IMR-90 (cell line): Measurements from ENCODE around the gene COL9A3. TPM values are rescaled to one million over a fixed set of nuclear protein-coding genes. Genes with fewer than 3 reads are reported as not detected.

Experiments
- ATAC-seq: fragments of 200-7000 bp; cut with Tn5 transposase; 2 replicates; pipeline ENCODE4 v1.9.1; 2020; ENCODE audit warnings: low read depth, mild to moderate bottlenecking, moderate library complexity
- BruUV-seq: library from RNA; stranded (reverse); fragments of 400-500 nt; replicated peaks from 2 replicates; lab custom pipeline; 2021; lab: Mats Ljungman, UMichigan
- CTCF ChIA-PET: fragments of 300-600 bp; formaldehyde crosslinking; extraction: SDS; loops from one replicate; lab custom pipeline; 2021; ENCODE audit warnings: antibody characterized with exemption; lab: Yijun Ruan, JAX
- POLR2A ChIA-PET: fragments of 300-600 bp; sonication (Branson Sonifier 250); formaldehyde crosslinking; loops from one replicate; lab custom pipeline; 2022; ENCODE audit warnings: antibody characterized with exemption; ENCODE audit not compliant: unreplicated experiment; lab: Charles Lee
- DNase-seq: peaks from one replicate; pipeline ENCODE4 v3.0.0; 2013
- H2AFZ ChIP-seq: replicated peaks from 2 replicates; pipeline ENCODE3; 2013; ENCODE audit warnings: low read length, mild to moderate bottlenecking; ENCODE audit not compliant: poor library complexity
- H2AK5ac ChIP-seq: 2 replicates; pipeline ENCODE4 v1.6.1; 2013; ENCODE audit warnings: low read depth, low read length, inconsistent platforms
- H2AK9ac ChIP-seq: replicated peaks from 2 replicates; pipeline ENCODE3; 2013; ENCODE audit warnings: mild to moderate bottlenecking, low read depth, low read length, moderate library complexity; ENCODE audit not compliant: poor library complexity
- H2BK120ac ChIP-seq: 2 replicates; pipeline ENCODE4 v1.6.1; 2013; ENCODE audit warnings: low read depth, low read length, inconsistent platforms
- H2BK15ac ChIP-seq: 3 replicates; pipeline ENCODE4 v1.6.1; 2013; ENCODE audit warnings: low read depth, low read length, inconsistent platforms
- H2BK20ac ChIP-seq: 2 replicates; pipeline ENCODE4 v1.6.1; 2013; ENCODE audit warnings: low read depth, mild to moderate bottlenecking, inconsistent platforms, low read length, moderate library complexity
- H2BK5ac ChIP-seq: 2 replicates; pipeline ENCODE4 v1.6.1; 2013; ENCODE audit warnings: mild to moderate bottlenecking, low read depth, low read length, inconsistent platforms; ENCODE audit not compliant: poor library complexity, severe bottlenecking
- H3K14ac ChIP-seq: replicated peaks from 2 replicates; pipeline ENCODE4 v1.6.1; 2013; ENCODE audit warnings: low read depth, low read length, inconsistent platforms
- H3K18ac ChIP-seq: 2 replicates; pipeline ENCODE4 v1.6.1; 2013; ENCODE audit warnings: low read depth, low read length, control low read depth
- H3K23ac ChIP-seq: 2 replicates; pipeline ENCODE4 v1.6.1; 2013; ENCODE audit warnings: low read depth, low read length, inconsistent platforms
- H3K27ac ChIP-seq: 2 replicates; pipeline ENCODE4 v1.5.1; 2013; ENCODE audit warnings: mild to moderate bottlenecking, control low read depth, low read length; ENCODE audit not compliant: insufficient read depth
- H3K27me3 ChIP-seq: 2 replicates; pipeline ENCODE4 v1.6.1; 2013; ENCODE audit warnings: low read length; ENCODE audit not compliant: control insufficient read depth, insufficient read depth
- H3K36me3 ChIP-seq: 2 replicates; pipeline ENCODE4 v1.6.1; 2013; ENCODE audit warnings: low read length, mixed read lengths; ENCODE audit not compliant: control insufficient read depth, insufficient read depth
- H3K4ac ChIP-seq: 2 replicates; pipeline ENCODE4 v1.6.1; 2013; ENCODE audit warnings: low read depth, low read length, inconsistent platforms
- H3K4me1 ChIP-seq: 2 replicates; pipeline ENCODE4 v1.6.1; 2013; ENCODE audit warnings: low read length, mixed read lengths; ENCODE audit not compliant: control insufficient read depth, insufficient read depth
- H3K4me2 ChIP-seq: 2 replicates; pipeline ENCODE4 v1.6.1; 2013; ENCODE audit warnings: low read depth, mild to moderate bottlenecking, control low read depth, low read length, moderate library complexity
- H3K4me3 ChIP-seq: 2 replicates; pipeline ENCODE4 v1.5.1; 2013; ENCODE audit warnings: low read depth, mild to moderate bottlenecking, control low read depth, low read length, moderate library complexity; ENCODE audit not compliant: insufficient read depth
- H3K56ac ChIP-seq: 2 replicates; pipeline ENCODE4 v1.6.1; 2013; ENCODE audit warnings: low read length, inconsistent platforms; ENCODE audit not compliant: insufficient read depth; ENCODE audit errors: extremely low read depth
- H3K79me1 ChIP-seq, 2 experiments: 2 replicates each; pipeline ENCODE4 v1.6.1; 2013; ENCODE audit warnings: low read length in 2 of 2, inconsistent platforms in 1 of 2, low read depth in 1 of 2
- H3K9ac ChIP-seq: 2 replicates; pipeline ENCODE4 v1.6.1; 2013; ENCODE audit warnings: low read depth, low read length, control low read depth
- H3K9me1 ChIP-seq: 2 replicates; pipeline ENCODE4 v1.6.1; 2013; ENCODE audit warnings: low read length, inconsistent platforms; ENCODE audit not compliant: insufficient read depth
- H3K9me3 ChIP-seq: 2 replicates; pipeline ENCODE4 v1.6.1; 2013; ENCODE audit warnings: low read length; ENCODE audit not compliant: control insufficient read depth, insufficient read depth
- H4K20me1 ChIP-seq: 2 replicates; pipeline ENCODE4 v1.6.1; 2013; ENCODE audit warnings: low read length, inconsistent platforms; ENCODE audit not compliant: insufficient read depth
- H4K5ac ChIP-seq: 2 replicates; pipeline ENCODE4 v1.6.1; 2013; ENCODE audit warnings: mild to moderate bottlenecking, low read depth, low read length, control low read depth
- H4K8ac ChIP-seq, 2 experiments: 2 replicates each; pipeline ENCODE4 v1.6.1; 2013; ENCODE audit warnings: low read depth in 2 of 2, low read length in 2 of 2, control low read depth in 1 of 2, inconsistent platforms in 1 of 2
- H4K91ac ChIP-seq: 2 replicates; pipeline ENCODE4 v1.6.1; 2013; ENCODE audit warnings: low read depth, low read length, inconsistent platforms; ENCODE audit not compliant: insufficient read depth
- CTCF ChIP-seq: conservative IDR thresholded peaks from 2 replicates; pipeline ENCODE4 v1.5.1; 2012; ENCODE audit warnings: mild to moderate bottlenecking, low read depth, low read length, improper control_type of control experiment
- ELK1 ChIP-seq: fragments of 150-350 bp; IDR thresholded peaks from 2 replicates; pipeline ENCODE4 v1.6.1; 2016; ENCODE audit warnings: low read depth, mild to moderate bottlenecking, low read length, moderate library complexity, borderline replicate concordance
- FOS ChIP-seq: fragments of 150-350 bp; IDR thresholded peaks from 2 replicates; pipeline ENCODE4 v1.6.1; 2016; ENCODE audit warnings: low read depth, low read length
- MXI1 ChIP-seq: IDR thresholded peaks from 2 replicates; pipeline ENCODE4 v1.6.1; 2012; ENCODE audit warnings: low read depth, mild to moderate bottlenecking, low read length, moderate library complexity, borderline replicate concordance
- POLR2A ChIP-seq: IDR thresholded peaks from 2 replicates; pipeline ENCODE4 v1.6.1; 2012; ENCODE audit warnings: mild to moderate bottlenecking, low read depth, low read length
- RAD21 ChIP-seq: IDR thresholded peaks from 2 replicates; pipeline ENCODE4 v1.6.1; 2012; ENCODE audit warnings: low read length, improper control_type of control experiment
- RCOR1 ChIP-seq: IDR thresholded peaks from 2 replicates; pipeline ENCODE4 v1.6.1; 2012; ENCODE audit warnings: mild to moderate bottlenecking, low read length, improper control_type of control experiment; ENCODE audit not compliant: insufficient replicate concordance
- SMC3 ChIP-seq: fragments of 150-350 bp; IDR thresholded peaks from 2 replicates; pipeline ENCODE4 v1.6.1; 2016; ENCODE audit warnings: low read depth, mild to moderate bottlenecking, antibody characterized with exemption, low read length, moderate library complexity
- WGBS, 2 experiments: methylation state at CpG; one replicate each; pipeline versions ENCODE4 v1.1.5 to v1.1.7; 2013; ENCODE audit warnings: missing lambda C conversion rate in 2 of 2; ENCODE audit not compliant: insufficient read length in 1 of 2; ENCODE audit errors: extremely low coverage in 2 of 2; 5-methylcytosine and 5-hydroxymethylcytosine counted together
- dilution Hi-C: fragments of 300-500 bp; cut with HindIII; formaldehyde crosslinking; loops from one replicate; pipeline ENCODE4 v1.14.3; 2018; ENCODE audit warnings: low sequenced_read_pairs; ENCODE audit not compliant: unreplicated experiment
- in situ Hi-C: fragments of 300-500 bp; cut with MboI; formaldehyde crosslinking; loops from 3 replicates; pipeline ENCODE4 v1.14.3; 2019; ENCODE audit warnings: low sequenced_read_pairs, inconsistent platforms, mixed read lengths
- intact Hi-C: fragments of 100-400 bp; cut with micrococcal nuclease; formaldehyde crosslinking; loops from 2 replicates; pipeline ENCODE4 v1.10.0; 2022
- polyA plus RNA-seq, 3 experiments: library from polyadenylated mRNA; depleted of rRNA; stranded (reverse); fragments of >200 nt; gene quantifications; 2 replicates each; pipeline ENCODE4 v1.2.3, GENCODE V29; 2012; ENCODE audit warnings: low replicate concordance in 1 of 3
- total RNA-seq: library from RNA; depleted of rRNA; stranded (reverse); fragments of >200 nt; gene quantifications from 2 replicates; pipeline ENCODE4 v1.2.3, GENCODE V29; 2012

COL9A3 gene
- total and polyA plus RNA-seq, 2 of the 4 experiments (the other 2 are of a cell fraction), result 0.36 to 1.4 TPM

GRCh38 chr20:62791301-62792181 is 25.3 kb upstream of the COL9A3 start:
- POLR2A ChIA-PET, result no interaction called here
- Histone ChIP-seq H4K91ac (no peak overlapping the region), H3K56ac (no peak overlapping the region), H3K27ac (no peak overlapping the region; the same call in 1 of the 2 replicates), H3K4me2 (no peak overlapping the region), H3K27me3 (no peaks in the 10 kb centered on the region; the same call in 1 of the 2 replicates), H3K4ac (peak overlapping the region; percentile 82), H3K9ac (no peak overlapping the region), H3K23ac (no peak overlapping the region), H3K14ac (no peak overlapping the region), H2AK5ac (peak overlapping the region; percentile 56), H4K8ac (peak overlapping the region in 1 of 2 experiments; percentile 39; a peak in 1 of 4 replicates), H2AFZ (peak overlapping the region; percentile 79), H2BK20ac (peak overlapping the region; percentile 75), H3K79me1 (peaks cover 0 to 4% of the 10 kb centered on the region in 2 experiments; a peak in 1 of 4 replicates), H3K18ac (no peak overlapping the region), H2AK9ac (peak overlapping the region; percentile 37), H3K4me1 (peaks cover 19% of the 10 kb centered on the region), H2BK15ac (peak overlapping the region; percentile 13; the same call in 1 of the 3 replicates), H3K4me3 (no peak overlapping the region), H3K9me3 (no peaks in the 10 kb centered on the region), H3K36me3 (no peaks in the 10 kb centered on the region), H3K9me1 (peaks cover 17% of the 10 kb centered on the region), H4K5ac (no peak overlapping the region), H4K20me1 (0 out of 2 replicates have a peak, but pooled peaks cover 6% of the 10 kb centered on the region), H2BK5ac (peak overlapping the region; percentile 18), H2BK120ac (peak overlapping the region; percentile 86)
- no peak for TF ChIP-seq FOS
- TF ChIP-seq ELK1, result no peak
- TF ChIP-seq RAD21, result peak; percentile 98
- no peak for TF ChIP-seq RCOR1
- peak; percentile 46; the same call in 1 of the 2 replicates for TF ChIP-seq POLR2A
- TF ChIP-seq SMC3, result peak; percentile 99
- TF ChIP-seq CTCF, result peak; percentile 99
- peak; percentile 90 for TF ChIP-seq MXI1
- intact Hi-C loops, result loop anchor here (1.0 to 5.0 kb wide), 4 partner anchors 39 to 289 kb away; no protein-coding TSS in a partner anchor
- 42% methylated on average over 6 of the region's 23 CpGs; no CpG with 5 or more reads in 1 of the 2 experiments for WGBS, 2 experiments
- in situ Hi-C loops, result loop anchor here (5.0 kb wide), 1 partner anchor 124 kb away; no protein-coding TSS in a partner anchor
- DNase-seq, result peak; percentile 91
- ATAC-seq, result peak; percentile 33
- no TSS peak for BruUV-seq
- CTCF ChIA-PET, result interaction anchor here (0.5 to 2.6 kb wide), 19 partner anchors 12 to 1371 kb away, joined by 3 to 19 read pairs (median 3); partner anchors contain the start of gene NTSR1
- dilution Hi-C loops, result no loop called here
